HEK293T (cell line): ENCODE data around the gene DNAJB14.

Experiments used
- ARNT ChIP-seq: fragments of 450-650 bp; IDR thresholded peaks from 2 replicates; pipeline ENCODE4 v1.6.1; 2017; ENCODE audit warnings: mild to moderate bottlenecking
- BHLHE40 ChIP-seq: fragments of 450-650 bp; IDR thresholded peaks from 2 replicates; pipeline ENCODE4 v1.6.1; 2016; ENCODE audit warnings: mild to moderate bottlenecking, moderate library complexity, borderline replicate concordance
- CTBP1 ChIP-seq: fragments of 450-650 bp; IDR thresholded peaks from 2 replicates; pipeline ENCODE4 v1.6.1; 2016; ENCODE audit warnings: borderline replicate concordance
- FOXK2 ChIP-seq: fragments of 450-650 bp; IDR thresholded peaks from 2 replicates; pipeline ENCODE4 v1.6.1; 2016; ENCODE audit warnings: mild to moderate bottlenecking
- FOXM1 ChIP-seq: fragments of 450-650 bp; IDR thresholded peaks from 2 replicates; pipeline ENCODE4 v1.6.1; 2017; ENCODE audit warnings: mild to moderate bottlenecking, borderline replicate concordance
- HDGF ChIP-seq: fragments of 450-650 bp; IDR thresholded peaks from 2 replicates; pipeline ENCODE4 v1.6.1; 2017; ENCODE audit warnings: antibody characterized with exemption, borderline replicate concordance
- L3MBTL2 ChIP-seq: fragments of 450-650 bp; conservative IDR thresholded peaks from 2 replicates; pipeline ENCODE4 v1.6.1; 2016; ENCODE audit warnings: mild to moderate bottlenecking
- LEF1 ChIP-seq: fragments of 450-650 bp; IDR thresholded peaks from 2 replicates; pipeline ENCODE4 v1.6.1; 2017; ENCODE audit warnings: mild to moderate bottlenecking, borderline replicate concordance
- NFRKB ChIP-seq: fragments of 450-650 bp; IDR thresholded peaks from 2 replicates; pipeline ENCODE4 v1.6.1; 2016; ENCODE audit warnings: mild to moderate bottlenecking, moderate library complexity
- SP1 ChIP-seq: fragments of 450-650 bp; IDR thresholded peaks from 2 replicates; pipeline ENCODE4 v1.6.1; 2017
- ZNF384 ChIP-seq: fragments of 450-650 bp; IDR thresholded peaks from 2 replicates; pipeline ENCODE4 v1.6.1; 2016

DNA sequence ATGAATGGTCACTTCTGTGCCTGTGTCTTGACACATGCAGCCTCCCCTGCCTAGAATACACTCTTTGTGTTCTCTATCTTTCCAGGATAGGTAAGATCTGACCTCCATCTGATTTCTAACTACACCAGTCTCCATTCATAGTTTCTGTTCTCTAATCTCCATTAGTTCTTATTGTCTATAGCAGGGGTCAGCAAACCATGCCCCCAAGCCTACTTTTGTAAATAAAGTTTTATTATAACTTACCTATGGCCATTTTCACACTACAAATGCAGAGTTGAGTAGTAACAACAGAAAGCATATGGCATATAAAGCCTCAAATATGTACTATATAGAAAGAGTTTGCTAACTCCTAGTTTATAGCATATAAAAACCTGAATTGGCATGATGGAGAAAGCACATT, 41.3 kb upstream of the DNAJB14 start:
- no peak for TF ChIP-seq BHLHE40
- no peak for TF ChIP-seq FOXK2
- no peak for TF ChIP-seq L3MBTL2
- TF ChIP-seq NFRKB, result no peak
- TF ChIP-seq SP1, result no peak
- TF ChIP-seq FOXM1, result no peak
- no peak for TF ChIP-seq CTBP1
- no peak for TF ChIP-seq ZNF384
- no peak for TF ChIP-seq HDGF
- no peak for TF ChIP-seq LEF1
- no peak for TF ChIP-seq ARNT
